ENCODE results near the gene PYCARD.
"Not testable (repeated sequence)": the region's sequence is repeated elsewhere in the genome, so short reads cannot be mapped to it uniquely, and the experiment has no call there.

Gene PYCARD
- 0.74 to 14.1 reads per million in 2 experiments for total RNA-seq

GRCh38 chr16:31202414-31203375 lies at the start of gene PYCARD:
Gene PYCARD (minus strand): TSS chr16:31202760. CDS start chr16:31202690, 70 bp downstream.
- DNase-seq (ENCODE audit: low read depth): no peak

- DNase-seq (ENCODE audit: low read depth): no peak
Observed at GRCh38 chr16:31251435-31251834, 48.9 kb upstream of the PYCARD start.

GRCh38 chr16:31250782-31251384 lies 48.3 kb upstream of the PYCARD start:
- no peak for DNase-seq (ENCODE audit: low read depth)

- no peak for DNase-seq (ENCODE audit: low read depth)
Observed at GRCh38 chr16:31248344-31248743, 45.8 kb upstream of the PYCARD start.

- DNase-seq (ENCODE audit: low read depth): no peak
Observed at GRCh38 chr16:31246296-31246695, 43.7 kb upstream of the PYCARD start.

GRCh38 chr16:31245598-31245997 lies 43.0 kb upstream of the PYCARD start:
- not testable (repeated sequence) for DNase-seq (ENCODE audit: low read depth)

GRCh38 chr16:31243734-31244670 lies 41.4 kb upstream of the PYCARD start:
- DNase-seq (ENCODE audit: low read depth): no peak

GRCh38 chr16:31242206-31242605 lies 39.6 kb upstream of the PYCARD start:
- no peak for DNase-seq (ENCODE audit: low read depth)

- no peak for DNase-seq (ENCODE audit: low read depth)
Observed at GRCh38 chr16:31238041-31238440, 35.5 kb upstream of the PYCARD start.

GRCh38 chr16:31229501-31229900 lies 26.9 kb upstream of the PYCARD start:
- DNase-seq (ENCODE audit: low read depth): no peak

GRCh38 chr16:31228206-31228605 lies 25.6 kb upstream of the PYCARD start:
- DNase-seq (ENCODE audit: low read depth): no peak

- DNase-seq (ENCODE audit: low read depth): no peak
Observed at GRCh38 chr16:31225193-31225592, 22.6 kb upstream of the PYCARD start.

- no peak for DNase-seq (ENCODE audit: low read depth)
Observed at GRCh38 chr16:31224092-31224955, 21.8 kb upstream of the PYCARD start.

- no peak for DNase-seq (ENCODE audit: low read depth)
Observed at GRCh38 chr16:31223044-31223443, 20.5 kb upstream of the PYCARD start.

- no peak for DNase-seq (ENCODE audit: low read depth)
Observed at GRCh38 chr16:31221357-31222160, 19.0 kb upstream of the PYCARD start.

GRCh38 chr16:31219154-31219741 lies 16.7 kb upstream of the PYCARD start:
- DNase-seq (ENCODE audit: low read depth): no peak

GRCh38 chr16:31217136-31217530 lies 14.6 kb upstream of the PYCARD start:
- no peak for DNase-seq (ENCODE audit: low read depth)

- no peak for DNase-seq (ENCODE audit: low read depth)
Observed at GRCh38 chr16:31216422-31217135, 14.0 kb upstream of the PYCARD start, which contains the start of gene PYDC1. Gene PYDC1 (minus strand): TSS chr16:31217135. CDS start chr16:31217028, 107 bp downstream.

Measured in T follicular helper cell (primary cell).